Ovary (tissue), 9 donors: ENCODE measurements around the gene TBC1D5. TPM values are rescaled to one million over a fixed set of nuclear protein-coding genes. Genes with fewer than 3 reads are reported as not detected.
A peak's percentile ranks its signal among the peaks of the same experiment; 100 is the strongest.

Experiments
- DNase-seq, 5 donors: peaks; one replicate each; pipeline ENCODE4 v3.0.0-alpha.2; 2019 to 2020
- H3K27ac ChIP-seq, 2 donors: fragments of 200-600 bp; one replicate each; pipeline versions ENCODE4 v1.5.1 to v1.8.0; 2019 to 2022
- H3K27me3 ChIP-seq: fragments of 200-600 bp; one replicate; pipeline ENCODE4 v1.8.0; 2022
- H3K36me3 ChIP-seq: fragments of 200-600 bp; sonication (generic); one replicate; pipeline ENCODE4 v1.5.1; 2019
- H3K4me1 ChIP-seq: one replicate; pipeline ENCODE4 v1.8.1; 2013; ENCODE audit warnings: mild to moderate bottlenecking, moderate library complexity; ENCODE audit not compliant: insufficient read depth
- H3K4me3 ChIP-seq: fragments of 200-600 bp; sonication (generic); one replicate; pipeline ENCODE4 v1.5.1; 2017
- H3K9me3 ChIP-seq, 2 donors: fragments of 200-600 bp in 1 of 2; sonication (generic) in 1 of 2; one replicate each; pipeline versions ENCODE4 v1.5.1 to v1.8.1; 2013 to 2019; ENCODE audit warnings: mild to moderate bottlenecking in 1 of 2, moderate library complexity in 1 of 2
- EP300 ChIP-seq: sonication (generic); formaldehyde crosslinking; IDR thresholded peaks from one replicate; pipeline ENCODE4 v1.6.1; 2017; ENCODE audit warnings: antibody characterized with exemption
- POLR2A ChIP-seq: fragments of 450-650 bp; IDR thresholded peaks from one replicate; pipeline ENCODE4 v1.6.1; 2017; ENCODE audit warnings: antibody characterized with exemption, mild to moderate bottlenecking, moderate library complexity
- WGBS, 3 donors: extraction: QIAGEN DNeasy Blood & Tissue Kit in 1 of 3; methylation state at CpG; one replicate each; pipeline versions ENCODE4 v1.1.5 to v1.1.7; 2013 to 2017; 5-methylcytosine and 5-hydroxymethylcytosine counted together
- intact Hi-C, 4 donors: fragments of 100-400 bp; cut with DNase I; formaldehyde crosslinking; loops; one replicate each; pipeline versions ENCODE4 v1.11.0 to v1.15.1; 2022 to 2023
- polyA plus RNA-seq, 2 donors: library from polyadenylated mRNA; stranded (reverse); fragments of 200-250 nt in 1 of 2; fragments of 350-450 nt in 1 of 2; fragmentation: Illumina TruSeq in 1 of 2; extraction: RNeasy Lipid Tissue Mini Kit (QIAGEN cat#74804) in 1 of 2; gene quantifications; one replicate each; pipeline ENCODE4 v1.2.3, GENCODE V29; 2013 to 2014
- total RNA-seq, 7 donors: library from RNA; depleted of rRNA in 2 of 7; stranded (reverse); fragments of >200 nt in 2 of 7; fragmentation: NEBNext Ultra II Directional in 3 of 7; extraction: Animal tissue kit (Norgen Biotek cat#: 25700) in 3 of 7; gene quantifications; one replicate each; pipeline versions ENCODE4 v1.1.0 to v1.2.4, GENCODE V29; 2016 to 2023
- TF ChIP-seq, protein P1 (sequence below), 3 donors: fragments of 450-650 bp in 2 of 3; fragments of 200-600 bp in 1 of 3; IDR thresholded peaks; one replicate each; pipeline versions ENCODE4 v1.5.1 to v1.8.0; 2016 to 2022; ENCODE audit warnings: antibody characterized with exemption in 3 of 3, mild to moderate bottlenecking in 1 of 3
- donor health status: DM: no; HTN: no; CAD: no; lungs with moderate emphysema.
- donor health status: DM: no; HTN: no; CAD: no.
- donor health status: Bipolar disorder and iron deficiency.
- donor health status: DM: yes; HTN: yes; CAD: no.
- donor health status: DM: no; HTN: no; CAD: no.
- donor health status: DM: yes; HTN: yes; CAD: no.

Gene TBC1D5
- total and polyA plus RNA-seq, 9 donors: 20.7 to 73.5 (median 61.0) TPM

DNA sequence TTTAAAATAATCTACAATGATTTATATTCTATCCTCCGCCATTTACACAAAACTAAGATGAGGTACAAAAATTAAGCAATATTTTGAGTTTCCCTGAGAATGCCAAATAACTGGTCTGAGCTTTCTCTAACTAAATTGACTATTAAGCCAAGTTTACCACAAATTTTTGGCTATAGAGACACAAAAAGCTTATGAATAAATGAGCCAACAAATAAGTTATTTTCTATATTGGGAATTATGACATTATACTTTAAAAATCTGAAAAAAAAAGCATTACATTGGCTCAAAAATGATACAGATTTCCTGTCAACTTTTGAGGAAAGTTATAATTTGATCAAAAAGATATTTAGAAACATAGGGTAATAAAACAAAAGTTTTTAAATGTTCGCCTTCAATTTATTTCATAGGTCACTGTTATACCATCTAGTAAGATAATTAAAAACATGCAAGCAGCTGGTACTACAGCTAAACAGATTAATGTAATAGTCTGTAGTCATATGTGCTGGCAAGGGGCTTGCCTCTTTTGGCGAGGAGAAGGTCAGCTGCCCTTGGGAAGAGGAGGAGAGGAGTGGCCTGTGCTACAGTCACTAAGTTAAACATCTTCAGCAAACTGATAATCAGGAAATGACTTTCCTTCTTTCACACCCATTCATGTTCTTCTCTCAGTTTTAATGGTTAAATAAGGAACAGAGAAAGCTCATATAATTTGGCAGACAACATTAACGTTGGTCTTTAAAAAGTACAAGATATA lies 318.5 kb downstream of the TBC1D5 start:
- no peak overlapping the region for H3K27ac ChIP-seq
- no peak for DNase-seq
- H3K9me3 ChIP-seq: no peaks in the 10 kb centered on the region
- TF ChIP-seq POLR2A (no peak), EP300 (no peak)
- TF ChIP-seq, protein P1, sequence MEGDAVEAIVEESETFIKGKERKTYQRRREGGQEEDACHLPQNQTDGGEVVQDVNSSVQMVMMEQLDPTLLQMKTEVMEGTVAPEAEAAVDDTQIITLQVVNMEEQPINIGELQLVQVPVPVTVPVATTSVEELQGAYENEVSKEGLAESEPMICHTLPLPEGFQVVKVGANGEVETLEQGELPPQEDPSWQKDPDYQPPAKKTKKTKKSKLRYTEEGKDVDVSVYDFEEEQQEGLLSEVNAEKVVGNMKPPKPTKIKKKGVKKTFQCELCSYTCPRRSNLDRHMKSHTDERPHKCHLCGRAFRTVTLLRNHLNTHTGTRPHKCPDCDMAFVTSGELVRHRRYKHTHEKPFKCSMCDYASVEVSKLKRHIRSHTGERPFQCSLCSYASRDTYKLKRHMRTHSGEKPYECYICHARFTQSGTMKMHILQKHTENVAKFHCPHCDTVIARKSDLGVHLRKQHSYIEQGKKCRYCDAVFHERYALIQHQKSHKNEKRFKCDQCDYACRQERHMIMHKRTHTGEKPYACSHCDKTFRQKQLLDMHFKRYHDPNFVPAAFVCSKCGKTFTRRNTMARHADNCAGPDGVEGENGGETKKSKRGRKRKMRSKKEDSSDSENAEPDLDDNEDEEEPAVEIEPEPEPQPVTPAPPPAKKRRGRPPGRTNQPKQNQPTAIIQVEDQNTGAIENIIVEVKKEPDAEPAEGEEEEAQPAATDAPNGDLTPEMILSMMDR (IDR thresholded peaks at IDR 0.05): no peak
- H3K27me3 ChIP-seq: no peaks in the 10 kb centered on the region
- H3K4me3 ChIP-seq: no peak overlapping the region
- no peaks in the 10 kb centered on the region for H3K36me3 ChIP-seq
- intact Hi-C loops: no loop called here
- WGBS, 3 donors: 61 to 67% (median 64%) methylated on average over 4 of the region's 4 CpGs
- H3K4me1 ChIP-seq: peaks cover 1% of the 10 kb centered on the region

DNA sequence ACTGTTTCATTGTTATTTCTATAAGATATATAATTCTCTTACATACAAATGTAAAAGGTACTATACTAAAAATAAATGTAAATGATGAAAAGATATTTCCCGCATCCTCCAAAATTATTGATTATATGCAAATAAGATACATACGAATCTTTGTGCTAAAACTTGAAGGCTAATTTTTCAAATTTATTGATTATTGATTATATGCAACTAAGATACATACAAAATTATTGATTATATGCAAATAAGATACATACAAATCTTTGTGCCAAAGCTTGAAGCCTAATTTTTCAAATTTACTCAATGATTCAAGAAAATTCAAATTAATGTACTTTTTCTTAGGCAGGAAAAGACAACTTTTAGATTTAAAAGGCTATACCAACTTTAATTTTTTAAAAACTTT lies 319.8 kb downstream of the TBC1D5 start:
- H3K4me3 ChIP-seq: no peak overlapping the region
- intact Hi-C loops: no loop called here
- no peaks in the 10 kb centered on the region for H3K9me3 ChIP-seq
- peaks cover 1% of the 10 kb centered on the region for H3K4me1 ChIP-seq
- H3K27ac ChIP-seq: no peak overlapping the region
- 95 to 98% (median 96%) methylated on average over 2 of the region's 2 CpGs for WGBS, 3 donors
- no peaks in the 10 kb centered on the region for H3K36me3 ChIP-seq
- H3K27me3 ChIP-seq: no peaks in the 10 kb centered on the region
- TF ChIP-seq POLR2A (no peak), EP300 (no peak)
- TF ChIP-seq, protein P1 (IDR thresholded peaks at IDR 0.05): no peak
- DNase-seq: no peak

DNA sequence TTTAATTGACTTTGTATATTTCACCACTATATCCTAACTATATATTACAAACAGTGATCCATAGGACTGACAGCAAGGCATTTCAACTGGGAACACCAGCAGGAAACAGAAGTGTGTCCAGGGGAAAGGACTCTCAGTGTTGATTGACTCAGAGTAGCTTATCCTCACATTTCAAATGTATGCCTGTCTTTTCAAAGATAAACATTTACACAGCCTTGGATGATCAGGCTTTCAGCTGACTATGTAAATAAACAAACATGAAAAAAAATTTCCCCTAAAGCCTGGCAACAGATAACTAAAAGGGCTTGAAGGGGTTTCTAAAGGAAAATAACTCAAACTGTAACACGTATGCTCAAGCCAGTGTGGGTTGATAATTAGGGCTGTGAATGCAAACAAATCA lies 321.8 kb downstream of the TBC1D5 start:
- peaks cover 1% of the 10 kb centered on the region for H3K4me1 ChIP-seq
- no peaks in the 10 kb centered on the region for H3K36me3 ChIP-seq
- no peak overlapping the region for H3K4me3 ChIP-seq
- TF ChIP-seq POLR2A (no peak), EP300 (no peak)
- TF ChIP-seq, protein P1 (IDR thresholded peaks at IDR 0.05): no peak
- intact Hi-C loops: no loop called here
- no peaks in the 10 kb centered on the region for H3K9me3 ChIP-seq
- H3K27me3 ChIP-seq: no peaks in the 10 kb centered on the region
- no peak overlapping the region for H3K27ac ChIP-seq
- DNase-seq: no peak
- WGBS, 3 donors: 78 to 90% (median 85%) methylated on average over 1 of the region's 1 CpG

DNA sequence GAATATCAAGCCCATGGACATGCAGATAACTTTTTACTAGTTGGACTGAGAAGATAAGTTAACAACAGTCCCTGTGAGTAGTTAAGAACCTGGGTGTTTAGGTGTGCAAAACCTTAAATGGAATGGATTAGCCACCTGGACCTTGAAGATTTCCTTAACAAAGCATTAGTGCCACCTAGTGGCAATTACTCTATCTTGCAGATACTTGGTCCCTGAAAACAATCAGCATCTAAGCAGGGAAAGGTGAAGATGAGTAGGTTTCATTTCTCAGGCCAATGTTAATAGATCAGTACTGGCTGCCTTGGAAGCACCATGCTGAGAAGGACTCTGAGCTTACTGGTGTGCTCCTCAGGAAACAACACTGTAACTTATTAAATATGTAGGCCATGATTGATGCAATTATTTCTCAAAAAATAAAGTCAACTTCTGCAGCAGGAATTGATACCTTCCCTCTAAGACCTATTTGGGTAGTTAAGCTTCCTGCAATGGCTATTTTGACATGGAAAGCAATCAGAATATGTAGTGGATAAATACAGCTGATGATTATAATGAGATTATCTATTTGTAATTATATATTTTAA lies 329.4 kb downstream of the TBC1D5 start:
- H3K36me3 ChIP-seq: no peaks in the 10 kb centered on the region
- no peaks in the 10 kb centered on the region for H3K9me3 ChIP-seq
- H3K27ac ChIP-seq: no peak overlapping the region
- TF ChIP-seq EP300: no peak
- TF ChIP-seq, protein P1 (IDR thresholded peaks at IDR 0.05): peak in 1 of 3 donors; percentile 6
- no peaks in the 10 kb centered on the region for H3K4me1 ChIP-seq
- intact Hi-C loops: no loop called here
- H3K27me3 ChIP-seq: no peaks in the 10 kb centered on the region
- no peak for DNase-seq
- no peak overlapping the region for H3K4me3 ChIP-seq
